ENCODE data around the gene SHC3.

DNA sequence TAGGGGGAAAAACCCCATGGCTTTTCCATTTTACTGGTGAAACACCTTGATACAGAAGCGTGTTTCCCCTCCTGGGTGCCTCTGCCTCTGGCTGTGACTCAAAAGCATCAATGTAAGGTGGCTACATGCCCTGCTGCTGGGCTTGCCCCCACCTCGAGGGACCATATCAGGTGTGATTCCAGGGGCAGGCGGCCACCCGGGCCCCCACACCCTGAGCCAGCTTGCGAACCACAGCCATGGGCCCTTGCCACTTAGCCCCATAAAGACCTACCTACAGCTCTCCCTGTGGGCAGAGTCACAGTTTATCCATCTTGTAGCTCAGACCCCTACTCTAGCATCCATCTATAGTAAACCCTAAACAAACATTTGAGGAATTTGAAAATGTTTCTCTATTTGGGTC, 10.8 kb downstream of the SHC3 start:
- TF ChIP-seq, protein P1, sequence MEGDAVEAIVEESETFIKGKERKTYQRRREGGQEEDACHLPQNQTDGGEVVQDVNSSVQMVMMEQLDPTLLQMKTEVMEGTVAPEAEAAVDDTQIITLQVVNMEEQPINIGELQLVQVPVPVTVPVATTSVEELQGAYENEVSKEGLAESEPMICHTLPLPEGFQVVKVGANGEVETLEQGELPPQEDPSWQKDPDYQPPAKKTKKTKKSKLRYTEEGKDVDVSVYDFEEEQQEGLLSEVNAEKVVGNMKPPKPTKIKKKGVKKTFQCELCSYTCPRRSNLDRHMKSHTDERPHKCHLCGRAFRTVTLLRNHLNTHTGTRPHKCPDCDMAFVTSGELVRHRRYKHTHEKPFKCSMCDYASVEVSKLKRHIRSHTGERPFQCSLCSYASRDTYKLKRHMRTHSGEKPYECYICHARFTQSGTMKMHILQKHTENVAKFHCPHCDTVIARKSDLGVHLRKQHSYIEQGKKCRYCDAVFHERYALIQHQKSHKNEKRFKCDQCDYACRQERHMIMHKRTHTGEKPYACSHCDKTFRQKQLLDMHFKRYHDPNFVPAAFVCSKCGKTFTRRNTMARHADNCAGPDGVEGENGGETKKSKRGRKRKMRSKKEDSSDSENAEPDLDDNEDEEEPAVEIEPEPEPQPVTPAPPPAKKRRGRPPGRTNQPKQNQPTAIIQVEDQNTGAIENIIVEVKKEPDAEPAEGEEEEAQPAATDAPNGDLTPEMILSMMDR (IDR thresholded peaks at IDR 0.05), result no peak
- TF ChIP-seq POLR2A (IDR thresholded peaks at IDR 0.05) (no peak), EP300 (IDR thresholded peaks at IDR 0.05) (no peak), POLR2AphosphoS5 (IDR thresholded peaks at IDR 0.05) (no peak)

All from upper lobe of left lung (tissue), 4 donors.